Mesothelial cell of epicardium (in vitro differentiated cells): ENCODE measurements around the gene MVB12B. TPM values are rescaled to one million over a fixed set of nuclear protein-coding genes. Genes with fewer than 3 reads are reported as not detected.

ENCODE experiments used
- DNase-seq, 2 experiments: peaks; one replicate each; pipeline ENCODE4 v3.0.0; 2021; ENCODE audit warnings: low spot score in 2 of 2; ENCODE audit not compliant: unreplicated experiment in 2 of 2
- H3K27ac Mint-ChIP-seq: 2 replicates; pipeline ENCODE4 v1.8.0; 2021; ENCODE audit warnings: mixed read lengths
- H3K27me3 Mint-ChIP-seq: 2 replicates; pipeline ENCODE4 v1.8.0; 2021; ENCODE audit warnings: low read depth, mixed read lengths
- H3K36me3 Mint-ChIP-seq: 2 replicates; pipeline ENCODE4 v1.8.0; 2021; ENCODE audit warnings: mixed read lengths
- H3K4me1 Mint-ChIP-seq: 2 replicates; pipeline ENCODE4 v1.8.0; 2021; ENCODE audit warnings: mixed read lengths
- H3K4me3 Mint-ChIP-seq: 2 replicates; pipeline ENCODE4 v1.8.0; 2021; ENCODE audit warnings: mild to moderate bottlenecking, moderate library complexity, mixed read lengths
- H3K9me3 Mint-ChIP-seq: 2 replicates; pipeline ENCODE4 v1.8.0; 2021; ENCODE audit warnings: mixed read lengths
- CTCF ChIP-seq: fragments of 200-600 bp; sonication (generic); IDR thresholded peaks from one replicate; pipeline ENCODE4 v1.5.0; 2021; ENCODE audit warnings: antibody characterized with exemption; ENCODE audit not compliant: unreplicated experiment
- total RNA-seq: library from RNA; stranded (reverse); gene quantifications from 3 replicates; pipeline ENCODE4 v1.2.1, GENCODE V29; 2021

The MVB12B gene
- total RNA-seq, 1 donor from 2014 or later: 43.7 TPM

- H3K27me3 Mint-ChIP-seq: no peaks in the 10 kb centered on the region
- no peak for DNase-seq
- TF ChIP-seq CTCF: no peak
- no peaks in the 10 kb centered on the region for H3K4me1 Mint-ChIP-seq
- no peak overlapping the region for H3K4me3 Mint-ChIP-seq
- no peak overlapping the region for H3K27ac Mint-ChIP-seq
- H3K9me3 Mint-ChIP-seq: peaks cover 11% of the 10 kb centered on the region
- no peaks in the 10 kb centered on the region for H3K36me3 Mint-ChIP-seq
These were observed 10.5 kb upstream of the MVB12B start for GRCh38 chr9:126316085-126316655.

DNA sequence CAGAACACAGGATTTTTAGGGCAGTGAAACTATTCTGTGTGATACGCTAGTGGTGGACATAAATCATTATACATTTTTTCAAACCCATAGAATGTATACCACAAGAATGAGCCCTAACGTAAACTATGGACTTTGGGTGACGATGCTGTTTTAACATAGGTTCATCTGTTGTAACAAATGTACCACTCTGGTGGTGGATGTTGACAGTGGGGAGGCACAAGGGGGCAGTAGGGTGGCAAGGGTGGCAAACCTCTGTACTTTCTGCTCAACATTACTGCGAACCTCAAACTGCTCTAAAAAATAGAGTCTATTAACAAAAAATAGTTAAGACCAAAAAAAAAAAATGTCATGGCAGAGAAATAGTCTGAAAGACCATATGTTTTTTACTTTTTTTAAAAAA is 9.1 kb upstream of the MVB12B start:
- Mint-ChIP-seq H3K4me3 (no peak overlapping the region), H3K27ac (no peak overlapping the region), H3K9me3 (peaks cover 11% of the 10 kb centered on the region), H3K36me3 (no peaks in the 10 kb centered on the region), H3K27me3 (no peaks in the 10 kb centered on the region), H3K4me1 (no peaks in the 10 kb centered on the region)
- DNase-seq: no peak
- no peak for TF ChIP-seq CTCF

- Mint-ChIP-seq H3K4me3 (no peak overlapping the region), H3K4me1 (no peaks in the 10 kb centered on the region)
These were observed 7.8 kb upstream of the MVB12B start for GRCh38 chr9:126318858-126319257.

GRCh38 chr9:126319671-126320070 is 7.0 kb upstream of the MVB12B start:
- H3K9me3 Mint-ChIP-seq: peaks cover 20% of the 10 kb centered on the region
- no peak overlapping the region for H3K4me3 Mint-ChIP-seq
- H3K4me1 Mint-ChIP-seq: no peaks in the 10 kb centered on the region
- H3K27me3 Mint-ChIP-seq: no peaks in the 10 kb centered on the region
- DNase-seq: no peak
- no peak for TF ChIP-seq CTCF
- peaks cover 1% of the 10 kb centered on the region for H3K36me3 Mint-ChIP-seq
- H3K27ac Mint-ChIP-seq: no peak overlapping the region

More at GRCh38 chr9:126318858-126319257, 7.8 kb upstream of the MVB12B start:
- Mint-ChIP-seq H3K9me3 (peaks cover 17% of the 10 kb centered on the region), H3K27ac (no peak overlapping the region), H3K27me3 (no peaks in the 10 kb centered on the region), H3K36me3 (peaks cover under 1% of the 10 kb centered on the region)
- DNase-seq: no peak
- TF ChIP-seq CTCF: no peak

GRCh38 chr9:126320158-126320922 is 6.3 kb upstream of the MVB12B start:
- peaks cover 20% of the 10 kb centered on the region for H3K9me3 Mint-ChIP-seq
- no peaks in the 10 kb centered on the region for H3K27me3 Mint-ChIP-seq
- no peak overlapping the region for H3K27ac Mint-ChIP-seq

More at GRCh38 chr9:126320158-126320922, 6.3 kb upstream of the MVB12B start:
- Mint-ChIP-seq H3K4me1 (no peaks in the 10 kb centered on the region), H3K4me3 (no peak overlapping the region), H3K36me3 (peaks cover 1% of the 10 kb centered on the region)
- no peak for TF ChIP-seq CTCF
- DNase-seq: no peak
